K562 (cell line): Measurements from ENCODE around the gene BCL11A. TPM values are rescaled to one million over a fixed set of nuclear protein-coding genes. Genes with fewer than 3 reads are reported as not detected.

ENCODE experiments used
- BMI1 ChIP-seq: fragments of 150-350 bp; IDR thresholded peaks from 2 replicates; pipeline ENCODE4 v1.6.1; 2014; ENCODE audit warnings: low read length
- CHAMP1 ChIP-seq: fragments of 450-650 bp; IDR thresholded peaks from 2 replicates; pipeline ENCODE4 v1.6.1; 2016; ENCODE audit warnings: mild to moderate bottlenecking
- HCFC1 ChIP-seq: IDR thresholded peaks from 2 replicates; pipeline ENCODE4 v1.6.1; 2012; ENCODE audit warnings: low read depth, low read length, improper control_type of control experiment
- HINFP ChIP-seq: fragments of 450-650 bp; conservative IDR thresholded peaks from 2 replicates; pipeline ENCODE4 v1.6.1; 2016; ENCODE audit warnings: missing genetic modification characterization, low read depth, mild to moderate bottlenecking, control low read depth, missing compliant biosample characterization
- HMGXB4 ChIP-seq: sonication (generic); formaldehyde crosslinking; IDR thresholded peaks from 2 replicates; pipeline ENCODE4 v1.8.1; 2023; ENCODE audit warnings: mild to moderate bottlenecking, missing genetic modification reagents
- PHF8 ChIP-seq: fragments of 200-600 bp; sonication (generic); IDR thresholded peaks from 2 replicates; pipeline ENCODE4 v1.6.1; 2012; ENCODE audit warnings: mixed run types, mild to moderate bottlenecking, inconsistent platforms, low read length, moderate library complexity, borderline replicate concordance
- SIN3B ChIP-seq: fragments of 450-650 bp; IDR thresholded peaks from 2 replicates; pipeline ENCODE4 v1.6.1; 2017; ENCODE audit warnings: low read depth, mild to moderate bottlenecking, moderate library complexity
- ZEB2 ChIP-seq: fragments of 450-650 bp; IDR thresholded peaks from 2 replicates; pipeline ENCODE4 v1.6.1; 2016
- ZNF830 ChIP-seq: fragments of 250-450 bp; sonication (Bioruptor Pico); IDR thresholded peaks from 2 replicates; pipeline ENCODE4 v1.5.0; 2021; ENCODE audit warnings: mild to moderate bottlenecking
- polyA plus RNA-seq, 8 experiments: library from polyadenylated mRNA; depleted of rRNA in 4 of 8; stranded (reverse) in 5 of 8; unstranded in 3 of 8; fragments of >200 nt; fragmentation: Nextera tagmentation in 2 of 8; fragmentation: Illumina TruSeq in 1 of 8; extraction: Ambion mirVana in 2 of 8; extraction: Trizol in 1 of 8; gene quantifications; 2 replicates each; pipeline versions ENCODE4 v1.2.1 to v1.2.3, GENCODE V29; 2011 to 2014; ENCODE audit warnings: inconsistent platforms in 1 of 8, missing spikeins in 1 of 8
- total RNA-seq, 7 experiments: library from RNA; depleted of rRNA in 6 of 7; stranded (reverse); fragments of >200 nt in 6 of 7; fragmentation: Illumina TruSeq in 2 of 7; extraction: Trizol in 2 of 7; gene quantifications; 2 replicates each; pipeline versions ENCODE4 v1.2.1 to v1.2.3, GENCODE V29; 2011 to 2021; ENCODE audit warnings: low replicate concordance in 1 of 7

BCL11A gene
- total and polyA plus RNA-seq, 9 of the 15 experiments (the other 6 are each of a cell fraction or from before 2014, with no cell fraction given) = 0.13 TPM; not detected in 8

- TF ChIP-seq HINFP (tag) (no peak), ZNF830 (CRISPR knock-in tag) (no peak), PHF8 (no peak), SIN3B (no peak), ZEB2 (no peak), HMGXB4 (CRISPR knock-in tag) (no peak), BMI1 (no peak), CHAMP1 (no peak), HCFC1 (no peak)
These were observed 66.3 kb downstream of the BCL11A start (continued) for GRCh38 chr2:60487174-60487573.
